HEK293 (cell line): ENCODE data around the gene CALCOCO1.

ENCODE experiments used
- CTCF ChIA-PET: fragments of 350-600 bp; formaldehyde crosslinking; extraction: SDS; loops from one replicate; lab custom pipeline; 2021; ENCODE audit warnings: antibody characterized with exemption; lab: Yijun Ruan, JAX
- POLR2A ChIA-PET: fragments of 300-600 bp; formaldehyde crosslinking; extraction: SDS; loops from one replicate; lab custom pipeline; 2020; ENCODE audit warnings: antibody characterized with exemption, inconsistent platforms; lab: Yijun Ruan, JAX
- H3K27ac ChIP-seq: fragments of 200-500 bp; sonication (Bioruptor generic); 2 replicates; pipeline ENCODE4 v1.5.1; 2014; ENCODE audit warnings: low read depth, low read length, control low read depth, inconsistent platforms; ENCODE audit errors: extremely low read depth
- H3K36me3 ChIP-seq, 2 experiments: fragments of 200-500 bp in 1 of 2; sonication (Bioruptor generic) in 1 of 2; 1 replicate in 1 of 2; 2 replicates in 1 of 2; pipeline ENCODE4 v1.5.1; 2014 to 2017; ENCODE audit warnings: inconsistent platforms in 2 of 2, low read length in 2 of 2; ENCODE audit not compliant: control insufficient read depth in 2 of 2, insufficient read depth in 1 of 2
- H3K4me1 ChIP-seq: fragments of 200-500 bp; sonication (Bioruptor generic); 2 replicates; pipeline ENCODE4 v1.5.1; 2014; ENCODE audit warnings: mild to moderate bottlenecking, low read length, inconsistent platforms; ENCODE audit not compliant: control insufficient read depth, insufficient read depth
- H3K4me3 ChIP-seq: 2 replicates; pipeline ENCODE4 v1.5.1; 2011; ENCODE audit warnings: low read depth, mild to moderate bottlenecking, control low read depth, low read length, moderate library complexity
- H3K9me3 ChIP-seq: fragments of 200-500 bp; sonication (Bioruptor generic); 2 replicates; pipeline ENCODE4 v1.5.1; 2014; ENCODE audit warnings: low read depth, low read length, inconsistent platforms; ENCODE audit not compliant: control insufficient read depth, insufficient read depth
- EGR2 ChIP-seq: fragments of 450-650 bp; formaldehyde crosslinking; IDR thresholded peaks from 2 replicates; pipeline ENCODE4 v1.5.1; 2016; ENCODE audit warnings: low read depth, missing biosample characterization, missing genetic modification characterization
- KLF1 ChIP-seq: fragments of 450-650 bp; formaldehyde crosslinking; IDR thresholded peaks from 2 replicates; pipeline ENCODE4 v1.5.1; 2016; ENCODE audit warnings: missing biosample characterization, missing genetic modification characterization
- KLF9 ChIP-seq: fragments of 450-650 bp; formaldehyde crosslinking; IDR thresholded peaks from 2 replicates; pipeline ENCODE4 v1.5.1; 2016; ENCODE audit warnings: missing biosample characterization, missing genetic modification characterization, low read depth
- MEIS1 ChIP-seq: sonication (generic); formaldehyde crosslinking; IDR thresholded peaks from 2 replicates; pipeline ENCODE4 v1.8.1; 2022; ENCODE audit warnings: missing genetic modification reagents, mild to moderate bottlenecking, borderline replicate concordance
- SP2 ChIP-seq: fragments of 450-650 bp; formaldehyde crosslinking; IDR thresholded peaks from 2 replicates; pipeline ENCODE4 v1.5.1; 2016; ENCODE audit warnings: missing biosample characterization, missing genetic modification characterization
- SP3 ChIP-seq: fragments of 450-650 bp; formaldehyde crosslinking; IDR thresholded peaks from 2 replicates; pipeline ENCODE4 v1.5.1; 2016; ENCODE audit warnings: missing biosample characterization, missing genetic modification characterization
- ZFHX2 ChIP-seq: fragments of 450-650 bp; formaldehyde crosslinking; conservative IDR thresholded peaks from 2 replicates; pipeline ENCODE4 v1.5.1; 2016; ENCODE audit warnings: missing biosample characterization, missing genetic modification characterization
- ZFP69B ChIP-seq: fragments of 450-650 bp; formaldehyde crosslinking; IDR thresholded peaks from 2 replicates; pipeline ENCODE4 v1.5.1; 2016; ENCODE audit warnings: missing biosample characterization, missing genetic modification characterization
- ZNF366 ChIP-seq: fragments of 450-650 bp; formaldehyde crosslinking; conservative IDR thresholded peaks from 2 replicates; pipeline ENCODE4 v1.5.1; 2016; ENCODE audit warnings: missing biosample characterization, missing genetic modification characterization
- ZNF529 ChIP-seq: fragments of 450-650 bp; formaldehyde crosslinking; IDR thresholded peaks from 2 replicates; pipeline ENCODE4 v1.5.1; 2017; ENCODE audit warnings: missing genetic modification characterization, missing biosample characterization; ENCODE audit not compliant: insufficient replicate concordance
- ZNF701 ChIP-seq: fragments of 450-650 bp; formaldehyde crosslinking; IDR thresholded peaks from 2 replicates; pipeline ENCODE4 v1.5.1; 2016; ENCODE audit warnings: missing biosample characterization, missing genetic modification characterization
- ZNF785 ChIP-seq: fragments of 450-650 bp; formaldehyde crosslinking; IDR thresholded peaks from 2 replicates; pipeline ENCODE4 v1.5.1; 2016; ENCODE audit warnings: missing biosample characterization, missing genetic modification characterization
- TF ChIP-seq, protein P1 (sequence below): fragments of 450-650 bp; formaldehyde crosslinking; IDR thresholded peaks from 2 replicates; pipeline ENCODE4 v1.5.1; 2016; ENCODE audit warnings: missing biosample characterization, missing genetic modification characterization
- TF ChIP-seq, protein P2 (sequence below): fragments of 450-650 bp; formaldehyde crosslinking; IDR thresholded peaks from 2 replicates; pipeline ENCODE4 v1.5.1; 2016; ENCODE audit warnings: missing biosample characterization, missing genetic modification characterization
- TF ChIP-seq, protein P3 (sequence below): fragments of 450-650 bp; formaldehyde crosslinking; IDR thresholded peaks from 2 replicates; pipeline ENCODE4 v1.5.1; 2016; ENCODE audit warnings: missing biosample characterization, missing genetic modification characterization, borderline replicate concordance
- TF ChIP-seq, protein P4 (sequence below): fragments of 450-650 bp; formaldehyde crosslinking; IDR thresholded peaks from 2 replicates; pipeline ENCODE4 v1.5.1; 2016; ENCODE audit warnings: missing biosample characterization, missing genetic modification characterization
- TF ChIP-seq, protein P5 (sequence below): fragments of 450-650 bp; formaldehyde crosslinking; IDR thresholded peaks from 2 replicates; pipeline ENCODE4 v1.5.1; 2016; ENCODE audit warnings: missing biosample characterization, missing genetic modification characterization
- TF ChIP-seq, protein P6 (sequence below): fragments of 450-650 bp; formaldehyde crosslinking; IDR thresholded peaks from 2 replicates; pipeline ENCODE4 v1.5.1; 2017; ENCODE audit warnings: missing biosample characterization, missing genetic modification characterization

CALCOCO1 gene

DNA sequence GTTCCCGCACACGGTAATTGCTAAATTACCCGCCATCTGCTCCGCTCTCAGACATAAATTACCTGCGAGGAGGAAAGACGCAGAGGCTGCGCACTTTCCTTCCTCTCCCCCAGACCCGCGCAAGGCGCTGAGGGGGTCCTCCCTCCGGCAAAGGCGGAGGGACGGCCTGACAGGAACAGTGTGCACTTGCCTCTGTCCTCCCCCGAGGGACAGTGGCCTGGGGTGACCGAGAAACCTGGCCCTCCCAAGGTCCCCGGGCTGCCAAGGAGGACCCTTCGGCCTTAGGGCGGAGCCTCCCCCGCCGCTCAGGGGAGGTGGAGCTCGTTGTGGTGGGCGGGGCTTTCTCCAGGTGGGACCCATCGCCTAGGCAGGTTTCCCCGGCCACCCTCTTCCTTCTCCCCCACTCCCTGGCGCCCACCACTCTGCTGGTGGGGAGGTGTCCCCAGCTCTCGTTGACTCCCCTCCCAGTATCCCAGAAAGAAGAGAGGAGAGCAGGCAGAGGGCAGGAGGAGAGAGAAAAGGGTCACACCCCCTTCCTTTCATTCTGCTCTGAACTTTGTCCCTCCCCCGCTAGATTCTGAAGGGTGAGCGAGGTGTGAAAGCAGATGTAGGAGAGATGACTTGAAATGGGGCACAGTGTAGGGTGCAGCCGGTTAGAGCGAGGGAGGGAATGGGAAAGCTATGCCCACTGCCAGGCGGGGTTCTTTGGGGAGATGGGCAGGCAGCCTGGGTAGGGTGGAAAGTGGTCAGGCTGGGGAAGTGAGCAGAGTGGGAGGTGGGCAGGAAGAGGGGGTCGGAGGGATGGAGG lies 11.4 kb upstream of the CALCOCO1 start:
- ChIA-PET POLR2A (interaction anchor here (1.1 kb wide), 1 partner anchor 10 kb away, joined by 3 read pairs; no protein-coding TSS in a partner anchor), CTCF (interaction anchor here (0.7 to 18.2 kb wide), 5 partner anchors 6 to 206 kb away, joined by 3 to 915 read pairs (median 4); no protein-coding TSS in a partner anchor)
- peak; percentile 79 for TF ChIP-seq KLF9 (tag by site-specific recombination)
- TF ChIP-seq KLF1 (tag by site-specific recombination) = no peak
- TF ChIP-seq ZNF366 = peak; percentile 82
- TF ChIP-seq, protein P1, sequence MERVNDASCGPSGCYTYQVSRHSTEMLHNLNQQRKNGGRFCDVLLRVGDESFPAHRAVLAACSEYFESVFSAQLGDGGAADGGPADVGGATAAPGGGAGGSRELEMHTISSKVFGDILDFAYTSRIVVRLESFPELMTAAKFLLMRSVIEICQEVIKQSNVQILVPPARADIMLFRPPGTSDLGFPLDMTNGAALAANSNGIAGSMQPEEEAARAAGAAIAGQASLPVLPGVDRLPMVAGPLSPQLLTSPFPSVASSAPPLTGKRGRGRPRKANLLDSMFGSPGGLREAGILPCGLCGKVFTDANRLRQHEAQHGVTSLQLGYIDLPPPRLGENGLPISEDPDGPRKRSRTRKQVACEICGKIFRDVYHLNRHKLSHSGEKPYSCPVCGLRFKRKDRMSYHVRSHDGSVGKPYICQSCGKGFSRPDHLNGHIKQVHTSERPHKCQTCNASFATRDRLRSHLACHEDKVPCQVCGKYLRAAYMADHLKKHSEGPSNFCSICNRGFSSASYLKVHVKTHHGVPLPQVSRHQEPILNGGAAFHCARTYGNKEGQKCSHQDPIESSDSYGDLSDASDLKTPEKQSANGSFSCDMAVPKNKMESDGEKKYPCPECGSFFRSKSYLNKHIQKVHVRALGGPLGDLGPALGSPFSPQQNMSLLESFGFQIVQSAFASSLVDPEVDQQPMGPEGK = 0 out of 2 replicates have a peak, but pooled peaks have one; percentile 7
- TF ChIP-seq MEIS1 (CRISPR knock-in tag) = no peak
- TF ChIP-seq ZNF785 (tag by site-specific recombination) = no peak
- TF ChIP-seq, protein P2, sequence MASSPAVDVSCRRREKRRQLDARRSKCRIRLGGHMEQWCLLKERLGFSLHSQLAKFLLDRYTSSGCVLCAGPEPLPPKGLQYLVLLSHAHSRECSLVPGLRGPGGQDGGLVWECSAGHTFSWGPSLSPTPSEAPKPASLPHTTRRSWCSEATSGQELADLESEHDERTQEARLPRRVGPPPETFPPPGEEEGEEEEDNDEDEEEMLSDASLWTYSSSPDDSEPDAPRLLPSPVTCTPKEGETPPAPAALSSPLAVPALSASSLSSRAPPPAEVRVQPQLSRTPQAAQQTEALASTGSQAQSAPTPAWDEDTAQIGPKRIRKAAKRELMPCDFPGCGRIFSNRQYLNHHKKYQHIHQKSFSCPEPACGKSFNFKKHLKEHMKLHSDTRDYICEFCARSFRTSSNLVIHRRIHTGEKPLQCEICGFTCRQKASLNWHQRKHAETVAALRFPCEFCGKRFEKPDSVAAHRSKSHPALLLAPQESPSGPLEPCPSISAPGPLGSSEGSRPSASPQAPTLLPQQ (tag by site-specific recombination) = peak; percentile 60; the same call in 1 of the 2 replicates
- peak; percentile 91 for TF ChIP-seq ZFP69B (tag by site-specific recombination)
- TF ChIP-seq SP2 (tag by site-specific recombination) = peak; percentile 53
- no peak for TF ChIP-seq ZNF529 (tag by site-specific recombination)
- TF ChIP-seq, protein P3, sequence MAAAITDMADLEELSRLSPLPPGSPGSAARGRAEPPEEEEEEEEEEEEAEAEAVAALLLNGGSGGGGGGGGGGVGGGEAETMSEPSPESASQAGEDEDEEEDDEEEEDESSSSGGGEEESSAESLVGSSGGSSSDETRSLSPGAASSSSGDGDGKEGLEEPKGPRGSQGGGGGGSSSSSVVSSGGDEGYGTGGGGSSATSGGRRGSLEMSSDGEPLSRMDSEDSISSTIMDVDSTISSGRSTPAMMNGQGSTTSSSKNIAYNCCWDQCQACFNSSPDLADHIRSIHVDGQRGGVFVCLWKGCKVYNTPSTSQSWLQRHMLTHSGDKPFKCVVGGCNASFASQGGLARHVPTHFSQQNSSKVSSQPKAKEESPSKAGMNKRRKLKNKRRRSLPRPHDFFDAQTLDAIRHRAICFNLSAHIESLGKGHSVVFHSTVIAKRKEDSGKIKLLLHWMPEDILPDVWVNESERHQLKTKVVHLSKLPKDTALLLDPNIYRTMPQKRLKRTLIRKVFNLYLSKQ (tag by site-specific recombination) = no peak
- TF ChIP-seq, protein P4, sequence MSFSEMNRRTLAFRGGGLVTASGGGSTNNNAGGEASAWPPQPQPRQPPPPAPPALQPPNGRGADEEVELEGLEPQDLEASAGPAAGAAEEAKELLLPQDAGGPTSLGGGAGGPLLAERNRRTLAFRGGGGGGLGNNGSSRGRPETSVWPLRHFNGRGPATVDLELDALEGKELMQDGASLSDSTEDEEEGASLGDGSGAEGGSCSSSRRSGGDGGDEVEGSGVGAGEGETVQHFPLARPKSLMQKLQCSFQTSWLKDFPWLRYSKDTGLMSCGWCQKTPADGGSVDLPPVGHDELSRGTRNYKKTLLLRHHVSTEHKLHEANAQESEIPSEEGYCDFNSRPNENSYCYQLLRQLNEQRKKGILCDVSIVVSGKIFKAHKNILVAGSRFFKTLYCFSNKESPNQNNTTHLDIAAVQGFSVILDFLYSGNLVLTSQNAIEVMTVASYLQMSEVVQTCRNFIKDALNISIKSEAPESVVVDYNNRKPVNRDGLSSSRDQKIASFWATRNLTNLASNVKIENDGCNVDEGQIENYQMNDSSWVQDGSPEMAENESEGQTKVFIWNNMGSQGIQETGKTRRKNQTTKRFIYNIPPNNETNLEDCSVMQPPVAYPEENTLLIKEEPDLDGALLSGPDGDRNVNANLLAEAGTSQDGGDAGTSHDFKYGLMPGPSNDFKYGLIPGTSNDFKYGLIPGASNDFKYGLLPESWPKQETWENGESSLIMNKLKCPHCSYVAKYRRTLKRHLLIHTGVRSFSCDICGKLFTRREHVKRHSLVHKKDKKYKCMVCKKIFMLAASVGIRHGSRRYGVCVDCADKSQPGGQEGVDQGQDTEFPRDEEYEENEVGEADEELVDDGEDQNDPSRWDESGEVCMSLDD = 0 out of 2 replicates have a peak, but pooled peaks have one; percentile 12
- TF ChIP-seq ZNF701 (tag by site-specific recombination) = peak; percentile 36; the same call in 1 of the 2 replicates
- TF ChIP-seq, protein P5, sequence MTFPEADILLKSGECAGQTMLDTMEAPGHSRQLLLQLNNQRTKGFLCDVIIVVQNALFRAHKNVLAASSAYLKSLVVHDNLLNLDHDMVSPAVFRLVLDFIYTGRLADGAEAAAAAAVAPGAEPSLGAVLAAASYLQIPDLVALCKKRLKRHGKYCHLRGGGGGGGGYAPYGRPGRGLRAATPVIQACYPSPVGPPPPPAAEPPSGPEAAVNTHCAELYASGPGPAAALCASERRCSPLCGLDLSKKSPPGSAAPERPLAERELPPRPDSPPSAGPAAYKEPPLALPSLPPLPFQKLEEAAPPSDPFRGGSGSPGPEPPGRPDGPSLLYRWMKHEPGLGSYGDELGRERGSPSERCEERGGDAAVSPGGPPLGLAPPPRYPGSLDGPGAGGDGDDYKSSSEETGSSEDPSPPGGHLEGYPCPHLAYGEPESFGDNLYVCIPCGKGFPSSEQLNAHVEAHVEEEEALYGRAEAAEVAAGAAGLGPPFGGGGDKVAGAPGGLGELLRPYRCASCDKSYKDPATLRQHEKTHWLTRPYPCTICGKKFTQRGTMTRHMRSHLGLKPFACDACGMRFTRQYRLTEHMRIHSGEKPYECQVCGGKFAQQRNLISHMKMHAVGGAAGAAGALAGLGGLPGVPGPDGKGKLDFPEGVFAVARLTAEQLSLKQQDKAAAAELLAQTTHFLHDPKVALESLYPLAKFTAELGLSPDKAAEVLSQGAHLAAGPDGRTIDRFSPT = 0 out of 2 replicates have a peak, but pooled peaks have one; percentile 11
- TF ChIP-seq, protein P6, sequence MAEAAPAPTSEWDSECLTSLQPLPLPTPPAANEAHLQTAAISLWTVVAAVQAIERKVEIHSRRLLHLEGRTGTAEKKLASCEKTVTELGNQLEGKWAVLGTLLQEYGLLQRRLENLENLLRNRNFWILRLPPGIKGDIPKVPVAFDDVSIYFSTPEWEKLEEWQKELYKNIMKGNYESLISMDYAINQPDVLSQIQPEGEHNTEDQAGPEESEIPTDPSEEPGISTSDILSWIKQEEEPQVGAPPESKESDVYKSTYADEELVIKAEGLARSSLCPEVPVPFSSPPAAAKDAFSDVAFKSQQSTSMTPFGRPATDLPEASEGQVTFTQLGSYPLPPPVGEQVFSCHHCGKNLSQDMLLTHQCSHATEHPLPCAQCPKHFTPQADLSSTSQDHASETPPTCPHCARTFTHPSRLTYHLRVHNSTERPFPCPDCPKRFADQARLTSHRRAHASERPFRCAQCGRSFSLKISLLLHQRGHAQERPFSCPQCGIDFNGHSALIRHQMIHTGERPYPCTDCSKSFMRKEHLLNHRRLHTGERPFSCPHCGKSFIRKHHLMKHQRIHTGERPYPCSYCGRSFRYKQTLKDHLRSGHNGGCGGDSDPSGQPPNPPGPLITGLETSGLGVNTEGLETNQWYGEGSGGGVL = peak; percentile 37
- TF ChIP-seq SP3 (tag by site-specific recombination) = peak; percentile 41; the same call in 1 of the 2 replicates
- TF ChIP-seq ZFHX2 (tag by site-specific recombination) = peak; percentile 84
- peak; percentile 78 for TF ChIP-seq EGR2 (tag by site-specific recombination)
- Histone ChIP-seq H3K9me3 (no peaks in the 10 kb centered on the region), H3K4me1 (peaks cover 7% of the 10 kb centered on the region), H3K36me3 (no peaks in the 10 kb centered on the region), H3K27ac (no peak overlapping the region; the same call in 1 of the 2 replicates), H3K4me3 (no peak overlapping the region)
